ENCODE data around the gene CUX1. TPM values are rescaled to one million over a fixed set of nuclear protein-coding genes. Genes with fewer than 3 reads are reported as not detected.
A peak's percentile ranks its signal among the peaks of the same experiment; 100 is the strongest.
"Not testable (repeated sequence)": the region's sequence is repeated elsewhere in the genome, so short reads cannot be mapped to it uniquely, and the experiment has no call there.

The CUX1 gene
- total RNA-seq, 1 donor from 2014 or later, result 15.1 TPM

GRCh38 chr7:102180727-102181126 lies 363.3 kb downstream of the CUX1 start:
- no peak for DNase-seq (ENCODE audit: low read depth in 2 of 2)

GRCh38 chr7:102181517-102181916 lies 364.1 kb downstream of the CUX1 start:
- DNase-seq (ENCODE audit: low read depth in 2 of 2), result no peak

- no peak for DNase-seq (ENCODE audit: low read depth in 2 of 2)
These were observed 364.6 kb downstream of the CUX1 start for GRCh38 chr7:102182016-102182415.

GRCh38 chr7:102183848-102184247 lies 366.4 kb downstream of the CUX1 start:
- DNase-seq (ENCODE audit: low read depth in 2 of 2), result not testable (repeated sequence)

- DNase-seq (ENCODE audit: low read depth in 2 of 2), result no peak
These were observed 366.9 kb downstream of the CUX1 start for GRCh38 chr7:102184303-102184702.

GRCh38 chr7:102185796-102186195 lies 368.4 kb downstream of the CUX1 start:
- no peak for DNase-seq (ENCODE audit: low read depth in 2 of 2)

GRCh38 chr7:102186306-102186705 lies 368.9 kb downstream of the CUX1 start:
- DNase-seq (ENCODE audit: low read depth in 2 of 2), result peak in 1 of 2 donors; percentile 14

- no peak for DNase-seq (ENCODE audit: low read depth in 2 of 2)
These were observed 371.3 kb downstream of the CUX1 start for GRCh38 chr7:102188746-102189145.

- no peak for DNase-seq (ENCODE audit: low read depth in 2 of 2)
These were observed 372.3 kb downstream of the CUX1 start for GRCh38 chr7:102189756-102190155.

- DNase-seq (ENCODE audit: low read depth in 2 of 2), result no peak
These were observed 373.4 kb downstream of the CUX1 start for GRCh38 chr7:102190776-102191350.

GRCh38 chr7:102191556-102192379 lies 374.3 kb downstream of the CUX1 start:
- DNase-seq (ENCODE audit: low read depth in 2 of 2), result no peak

- DNase-seq (ENCODE audit: low read depth in 2 of 2), result no peak
These were observed 375.4 kb downstream of the CUX1 start for GRCh38 chr7:102192790-102193189.

- DNase-seq (ENCODE audit: low read depth in 2 of 2), result no peak
These were observed 376.4 kb downstream of the CUX1 start for GRCh38 chr7:102193806-102194205.

- DNase-seq (ENCODE audit: low read depth in 2 of 2), result no peak
These were observed 377.9 kb downstream of the CUX1 start for GRCh38 chr7:102195361-102195760.

- no peak for DNase-seq (ENCODE audit: low read depth in 2 of 2)
These were observed 378.6 kb downstream of the CUX1 start for GRCh38 chr7:102196028-102196427.

GRCh38 chr7:102197161-102197560 lies 379.7 kb downstream of the CUX1 start:
- no peak for DNase-seq (ENCODE audit: low read depth in 2 of 2)

GRCh38 chr7:102197599-102197998 lies 380.2 kb downstream of the CUX1 start:
- no peak for DNase-seq (ENCODE audit: low read depth in 2 of 2)

GRCh38 chr7:102198417-102198956 lies 381.1 kb downstream of the CUX1 start:
- no peak for DNase-seq (ENCODE audit: low read depth in 2 of 2)

- DNase-seq (ENCODE audit: low read depth in 2 of 2), result no peak
These were observed 384.1 kb downstream of the CUX1 start for GRCh38 chr7:102201576-102201975.

- DNase-seq (ENCODE audit: low read depth in 2 of 2), result no peak
These were observed 385.1 kb downstream of the CUX1 start for GRCh38 chr7:102202556-102202955.

GRCh38 chr7:102203218-102203617 lies 385.8 kb downstream of the CUX1 start:
- DNase-seq (ENCODE audit: low read depth in 2 of 2), result no peak

- no peak for DNase-seq (ENCODE audit: low read depth in 2 of 2)
These were observed 386.8 kb downstream of the CUX1 start for GRCh38 chr7:102204212-102204611.

GRCh38 chr7:102205915-102206314 lies 388.5 kb downstream of the CUX1 start:
- no peak for DNase-seq (ENCODE audit: low read depth in 2 of 2)

Data from dermis microvascular lymphatic vessel endothelial cell (primary cell).